Spleen (tissue), 11 donors: Measurements from ENCODE around the gene PCGF2. TPM values are rescaled to one million over a fixed set of nuclear protein-coding genes. Genes with fewer than 3 reads are reported as not detected.

ENCODE experiments used
- DNase-seq: peaks from one replicate; pipeline ENCODE4 v3.0.0-alpha.2; 2020
- H3K27ac ChIP-seq, 8 donors: fragments of 200-600 bp; sonication (generic) in 7 of 8; 1 replicate in 4 of 8; 2 replicates in 4 of 8; pipeline versions ENCODE4 v1.5.0 to v1.8.0; 2016 to 2021; ENCODE audit warnings: inconsistent platforms in 4 of 8, mild to moderate bottlenecking in 4 of 8, moderate library complexity in 1 of 8
- H3K27me3 ChIP-seq, 7 donors: fragments of 200-600 bp; sonication (generic) in 6 of 7; replicated peaks in 1 of 7; 1 replicate in 4 of 7; 2 replicates in 3 of 7; pipeline versions ENCODE4 v1.5.0 to v1.8.0; 2016 to 2021; ENCODE audit warnings: inconsistent platforms in 3 of 7, mild to moderate bottlenecking in 1 of 7
- H3K36me3 ChIP-seq, 6 donors: fragments of 200-600 bp; sonication (generic) in 5 of 6; 1 replicate in 4 of 6; 2 replicates in 2 of 6; pipeline versions ENCODE4 v1.5.0 to v1.8.0; 2016 to 2021; ENCODE audit warnings: inconsistent platforms in 2 of 6
- H3K4me1 ChIP-seq, 6 donors: fragments of 200-600 bp; sonication (generic) in 5 of 6; 1 replicate in 3 of 6; 2 replicates in 3 of 6; pipeline versions ENCODE4 v1.5.0 to v1.8.0; 2016 to 2021; ENCODE audit warnings: inconsistent platforms in 3 of 6
- H3K4me3 ChIP-seq, 8 donors: fragments of 200-600 bp; sonication (generic) in 7 of 8; 1 replicate in 4 of 8; 2 replicates in 4 of 8; pipeline versions ENCODE4 v1.5.0 to v1.8.0; 2016 to 2021; ENCODE audit warnings: inconsistent platforms in 4 of 8, mild to moderate bottlenecking in 4 of 8, moderate library complexity in 2 of 8
- H3K9me3 ChIP-seq, 8 donors: fragments of 200-600 bp; sonication (generic) in 7 of 8; 1 replicate in 4 of 8; 2 replicates in 4 of 8; pipeline versions ENCODE4 v1.5.0 to v1.8.0; 2016 to 2021; ENCODE audit warnings: inconsistent platforms in 4 of 8
- CTCF ChIP-seq, 11 experiments: fragments of 200-600 bp in 7 of 11; fragments of 450-650 bp in 4 of 11; sonication (generic) in 4 of 11; IDR thresholded peaks in 8 of 11; conservative IDR thresholded peaks in 3 of 11; 1 replicate in 7 of 11; 2 replicates in 4 of 11; pipeline versions ENCODE4 v1.4.0 to v1.8.0; 2016 to 2021; ENCODE audit warnings: antibody characterized with exemption in 11 of 11, inconsistent platforms in 4 of 11, mild to moderate bottlenecking in 1 of 11
- POLR2A ChIP-seq, 3 donors: fragments of 450-650 bp; IDR thresholded peaks; one replicate each; pipeline ENCODE4 v1.5.1; 2017; ENCODE audit warnings: antibody characterized with exemption in 3 of 3, mild to moderate bottlenecking in 1 of 3
- POLR2AphosphoS5 ChIP-seq, 3 donors: sonication (generic); formaldehyde crosslinking; IDR thresholded peaks; one replicate each; pipeline ENCODE4 v1.5.1; 2017; ENCODE audit warnings: antibody characterized with exemption in 3 of 3
- WGBS, 5 donors: extraction: QIAGEN DNeasy Blood & Tissue Kit in 3 of 5; methylation state at CpG; one replicate each; pipeline versions ENCODE4 v1.1.5 to v1.1.7; 2013 to 2018; 5-methylcytosine and 5-hydroxymethylcytosine counted together
- intact Hi-C: fragments of 100-400 bp; cut with DNase I; formaldehyde crosslinking; loops from one replicate; pipeline ENCODE4 v1.15.0; 2023; ENCODE audit warnings: low total_unique reads
- polyA plus RNA-seq, 3 donors: library from polyadenylated mRNA; stranded (reverse); fragments of 200-250 nt; gene quantifications; one replicate each; pipeline ENCODE4 v1.2.1, GENCODE V29; 2013
- total RNA-seq, 7 donors: library from RNA; depleted of rRNA in 3 of 7; stranded (reverse); fragments of >200 nt in 3 of 7; fragmentation: NEBNext Ultra II Directional in 4 of 7; extraction: Animal tissue kit (Norgen Biotek cat#: 25700) in 4 of 7; gene quantifications; one replicate each; pipeline versions ENCODE4 v1.1.0 to v1.2.1, GENCODE V29; 2016 to 2021
- donor health status: healthy with polysubstance abuse.
- donor health status: DM: no; HTN: no; CAD: no; lungs with moderate emphysema.
- donor health status: DM: no; HTN: no; CAD: no.
- donor health status: Bipolar disorder and iron deficiency.
- donor health status: healthy.
- donor health status: DM: no; HTN: no; CAD: no.
- donor health status: DM: yes; HTN: yes; CAD: no.

The PCGF2 gene
- total and polyA plus RNA-seq, 10 donors, result 13.1 to 57.6 (median 25.7) TPM

GRCh38 chr17:38748892-38749222 is 721 bp upstream of the PCGF2 start:
- H3K4me3 ChIP-seq, result peak overlapping the region; percentile 34 to 86 (median 60)
- TF ChIP-seq CTCF (IDR thresholded peaks at IDR 0.05 in 8 of 11, conservative IDR thresholded peaks at IDR 0.05 in 3 of 11), result no peak
- no peak for TF ChIP-seq POLR2AphosphoS5 (IDR thresholded peaks at IDR 0.05)
- TF ChIP-seq POLR2A (IDR thresholded peaks at IDR 0.05), result no peak
- no peaks in the 10 kb centered on the region for H3K9me3 ChIP-seq
- H3K27ac ChIP-seq, result peak overlapping the region; percentile 77 to 96 (median 92)
- peaks cover 0 to 74% (median 41%) of the 10 kb centered on the region in 7 donors for H3K27me3 ChIP-seq
- intact Hi-C loops, result no loop called here
- no peak for DNase-seq
- H3K4me1 ChIP-seq, result peaks cover 49 to 92% (median 76%) of the 10 kb centered on the region in 6 donors
- WGBS, 5 donors, result 1 to 7% (median 1%) methylated on average over 3 to 32 of the region's 32 CpGs
- peaks cover 0 to 6% (median under 1%) of the 10 kb centered on the region in 6 donors for H3K36me3 ChIP-seq

- intact Hi-C loops, result no loop called here
- peak in 1 of 3 donors; percentile 32 for TF ChIP-seq POLR2AphosphoS5 (IDR thresholded peaks at IDR 0.05)
- peak in 1 of 11 experiments; percentile 15 for TF ChIP-seq CTCF (IDR thresholded peaks at IDR 0.05 in 8 of 11, conservative IDR thresholded peaks at IDR 0.05 in 3 of 11)
- TF ChIP-seq POLR2A (IDR thresholded peaks at IDR 0.05), result no peak
- no peak for DNase-seq
- Histone ChIP-seq H3K27me3 (peaks cover 0 to 79% (median 41%) of the 10 kb centered on the region in 7 donors), H3K27ac (peak overlapping the region; percentile 67 to 96 (median 92)), H3K4me3 (peak overlapping the region; percentile 54 to 86 (median 58)), H3K36me3 (no peaks in the 10 kb centered on the region), H3K4me1 (peaks cover 43 to 93% (median 72%) of the 10 kb centered on the region in 6 donors), H3K9me3 (no peaks in the 10 kb centered on the region)
- WGBS, 5 donors, result 1 to 3% (median 1%) methylated on average over 37 to 64 of the region's 64 CpGs
Observed at GRCh38 chr17:38747463-38748148, 530 bp downstream of the PCGF2 start.

GRCh38 chr17:38746849-38747462 is 1.2 kb downstream of the PCGF2 start:
- Histone ChIP-seq H3K4me3 (peak overlapping the region; percentile 54 to 86 (median 58)), H3K27me3 (peaks cover 0 to 79% (median 41%) of the 10 kb centered on the region in 7 donors), H3K36me3 (no peaks in the 10 kb centered on the region), H3K27ac (peak overlapping the region in 5 of 8 donors; percentile 91 to 96 (median 93)), H3K4me1 (peaks cover 45 to 96% (median 72%) of the 10 kb centered on the region in 6 donors), H3K9me3 (no peaks in the 10 kb centered on the region)
- intact Hi-C loops, result no loop called here
- 7 to 12% (median 8%) methylated on average over 10 to 21 of the region's 21 CpGs for WGBS, 5 donors
- TF ChIP-seq CTCF (IDR thresholded peaks at IDR 0.05 in 8 of 11, conservative IDR thresholded peaks at IDR 0.05 in 3 of 11), result no peak
- no peak for TF ChIP-seq POLR2A (IDR thresholded peaks at IDR 0.05)
- no peak for TF ChIP-seq POLR2AphosphoS5 (IDR thresholded peaks at IDR 0.05)
- no peak for DNase-seq
